Kidney (tissue), 14 donors: ENCODE data around the gene BCL6. TPM values are rescaled to one million over a fixed set of nuclear protein-coding genes. Genes with fewer than 3 reads are reported as not detected.

Experiments
- DNase-seq, 5 donors: peaks; one replicate each; pipeline ENCODE4 v3.0.0-alpha.2; 2013 to 2020
- FAIRE-seq: peaks from 2 replicates; lab custom pipeline; 2012; peaks lifted over from hg19 to GRCh38; lab: Jason Lieb, UNC
- H3K27ac ChIP-seq, 2 donors: one replicate each; pipeline ENCODE4 v1.7.0; 2013; ENCODE audit warnings: low read depth in 2 of 2, low read length in 2 of 2, inconsistent platforms in 1 of 2
- H3K27me3 ChIP-seq: one replicate; pipeline ENCODE4 v1.7.1; 2013; ENCODE audit warnings: low read length, inconsistent platforms; ENCODE audit not compliant: control insufficient read depth, insufficient read depth
- H3K36me3 ChIP-seq, 3 donors: one replicate each; pipeline versions ENCODE4 v1.7.0 to v1.7.1; 2013; ENCODE audit warnings: low read length in 3 of 3, control low read depth in 1 of 3, inconsistent platforms in 1 of 3; ENCODE audit not compliant: insufficient read depth in 3 of 3, control insufficient read depth in 2 of 3
- H3K4me1 ChIP-seq, 3 donors: one replicate each; pipeline versions ENCODE4 v1.7.0 to v1.7.1; 2013; ENCODE audit warnings: low read length in 3 of 3, inconsistent platforms in 1 of 3, low read depth in 1 of 3; ENCODE audit not compliant: control insufficient read depth in 2 of 3, insufficient read depth in 2 of 3
- H3K4me3 ChIP-seq, 3 donors: one replicate each; pipeline versions ENCODE4 v1.7.0 to v1.8.1; 2013; ENCODE audit warnings: low read length in 3 of 3, control low read depth in 1 of 3, inconsistent platforms in 1 of 3
- H3K9ac ChIP-seq, 3 donors: one replicate each; pipeline versions ENCODE4 v1.7.0 to v1.7.1; 2013; ENCODE audit warnings: low read length in 3 of 3, control low read depth in 1 of 3, inconsistent platforms in 1 of 3
- H3K9me3 ChIP-seq, 3 donors: one replicate each; pipeline versions ENCODE4 v1.7.0 to v1.7.1; 2013; ENCODE audit warnings: low read length in 3 of 3, control low read depth in 1 of 3, inconsistent platforms in 1 of 3; ENCODE audit not compliant: control insufficient read depth in 2 of 3, insufficient read depth in 1 of 3
- intact Hi-C: fragments of 100-400 bp; cut with DNase I; formaldehyde crosslinking; loops from one replicate; pipeline ENCODE4 v1.11.1; 2022
- polyA plus RNA-seq: library from polyadenylated mRNA; stranded (reverse); fragments of 350-450 nt; fragmentation: Illumina TruSeq; extraction: RNeasy Lipid Tissue Mini Kit (QIAGEN cat#74804); gene quantifications from one replicate; pipeline ENCODE4 v1.2.3, GENCODE V29; 2014; ENCODE audit warnings: low read depth, low replicate concordance; ENCODE audit not compliant: insufficient read depth
- total RNA-seq: library from RNA; stranded (reverse); fragmentation: NEBNext Ultra II Directional; extraction: Animal tissue kit (Norgen Biotek cat#: 25700); gene quantifications from one replicate; pipeline ENCODE4 v1.2.1, GENCODE V29; 2021
- TF ChIP-seq, protein P1 (sequence below): IDR thresholded peaks from 3 replicates; pipeline ENCODE4 v1.5.1; 2012; ENCODE audit warnings: mild to moderate bottlenecking, moderate library complexity, borderline replicate concordance; ENCODE audit not compliant: insufficient read depth; ENCODE audit errors: extremely low read depth
- donor health status: control.
- donor health status: control.
- donor health status: control.
- donor health status: control.
- donor health status: control.
- donor health status: DM: yes; HTN: yes; CAD: no.
- donor health status: Normal renal cell carcinoma (clear cell type).

The BCL6 gene
- total and polyA plus RNA-seq, 2 donors from 2014 or later: 7.3 to 110 TPM

DNA sequence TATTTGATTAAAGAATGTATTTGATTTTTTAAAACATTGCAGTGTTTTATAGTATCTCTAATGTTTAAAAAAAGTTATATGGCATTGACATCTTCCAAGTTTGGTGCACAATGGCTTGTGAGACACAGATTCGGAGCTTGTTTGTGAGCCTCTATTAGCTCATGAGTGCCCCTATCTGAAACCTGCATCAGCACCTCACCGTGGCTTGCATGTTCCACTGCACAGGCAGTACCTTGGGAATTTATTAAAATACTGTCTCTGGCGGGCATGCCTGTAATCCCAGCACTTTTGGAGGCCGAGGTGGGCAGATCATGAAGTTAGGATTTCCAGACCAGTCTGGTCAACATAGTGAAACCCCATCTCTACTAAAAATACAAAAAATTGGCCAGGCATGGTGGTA, 36.1 kb downstream of the BCL6 start:
- Histone ChIP-seq H3K9ac (no peak overlapping the region), H3K36me3 (no peaks in the 10 kb centered on the region), H3K4me1 (peaks cover 0 to 4% (median 0%) of the 10 kb centered on the region in 3 donors), H3K27me3 (no peaks in the 10 kb centered on the region), H3K4me3 (no peak overlapping the region), H3K9me3 (no peaks in the 10 kb centered on the region), H3K27ac (no peak overlapping the region)
- intact Hi-C loops: no loop called here
- no peak for DNase-seq
- TF ChIP-seq, protein P1, sequence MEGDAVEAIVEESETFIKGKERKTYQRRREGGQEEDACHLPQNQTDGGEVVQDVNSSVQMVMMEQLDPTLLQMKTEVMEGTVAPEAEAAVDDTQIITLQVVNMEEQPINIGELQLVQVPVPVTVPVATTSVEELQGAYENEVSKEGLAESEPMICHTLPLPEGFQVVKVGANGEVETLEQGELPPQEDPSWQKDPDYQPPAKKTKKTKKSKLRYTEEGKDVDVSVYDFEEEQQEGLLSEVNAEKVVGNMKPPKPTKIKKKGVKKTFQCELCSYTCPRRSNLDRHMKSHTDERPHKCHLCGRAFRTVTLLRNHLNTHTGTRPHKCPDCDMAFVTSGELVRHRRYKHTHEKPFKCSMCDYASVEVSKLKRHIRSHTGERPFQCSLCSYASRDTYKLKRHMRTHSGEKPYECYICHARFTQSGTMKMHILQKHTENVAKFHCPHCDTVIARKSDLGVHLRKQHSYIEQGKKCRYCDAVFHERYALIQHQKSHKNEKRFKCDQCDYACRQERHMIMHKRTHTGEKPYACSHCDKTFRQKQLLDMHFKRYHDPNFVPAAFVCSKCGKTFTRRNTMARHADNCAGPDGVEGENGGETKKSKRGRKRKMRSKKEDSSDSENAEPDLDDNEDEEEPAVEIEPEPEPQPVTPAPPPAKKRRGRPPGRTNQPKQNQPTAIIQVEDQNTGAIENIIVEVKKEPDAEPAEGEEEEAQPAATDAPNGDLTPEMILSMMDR: no peak
- no peak for FAIRE-seq

- peak; percentile 66 for FAIRE-seq
- H3K36me3 ChIP-seq: no peaks in the 10 kb centered on the region
- DNase-seq: no peak
- no peaks in the 10 kb centered on the region for H3K27me3 ChIP-seq
- H3K4me3 ChIP-seq: no peak overlapping the region
- H3K9ac ChIP-seq: no peak overlapping the region
- intact Hi-C loops: no loop called here
- no peak overlapping the region for H3K27ac ChIP-seq
- no peaks in the 10 kb centered on the region for H3K9me3 ChIP-seq
- TF ChIP-seq, protein P1: no peak
- H3K4me1 ChIP-seq: peaks cover 0 to 2% (median 0%) of the 10 kb centered on the region in 3 donors
These were observed 36.6 kb downstream of the BCL6 start for GRCh38 chr3:187708696-187709095.

GRCh38 chr3:187706971-187707370, 38.3 kb downstream of the BCL6 start:
- Histone ChIP-seq H3K9me3 (no peaks in the 10 kb centered on the region), H3K9ac (no peak overlapping the region), H3K27ac (no peak overlapping the region), H3K4me3 (no peak overlapping the region), H3K36me3 (no peaks in the 10 kb centered on the region), H3K27me3 (no peaks in the 10 kb centered on the region), H3K4me1 (no peaks in the 10 kb centered on the region)
- DNase-seq (no peak), FAIRE-seq (no peak)
- intact Hi-C loops: no loop called here
- TF ChIP-seq, protein P1: no peak

DNA sequence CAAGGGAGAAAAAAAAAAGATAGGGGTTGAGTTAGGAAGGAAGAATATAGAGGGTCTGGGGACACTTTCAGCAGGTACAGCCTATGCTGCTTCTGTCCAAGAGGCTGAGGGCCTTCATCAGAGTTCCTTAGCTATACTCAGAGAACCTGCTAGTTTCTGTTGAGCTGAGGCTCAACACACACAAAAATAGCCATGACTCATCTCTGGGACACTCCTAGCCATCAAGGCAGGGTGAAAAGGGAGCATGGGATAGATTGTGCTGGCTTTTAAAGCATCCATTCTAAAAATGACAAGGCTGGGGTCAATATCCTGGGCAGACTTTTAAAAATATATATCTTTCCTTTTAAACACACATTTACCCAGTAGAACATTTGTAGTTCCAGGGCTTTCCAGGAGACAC, 40.1 kb downstream of the BCL6 start:
- no peak for DNase-seq
- TF ChIP-seq, protein P1: no peak
- H3K27me3 ChIP-seq: no peaks in the 10 kb centered on the region
- H3K9me3 ChIP-seq: no peaks in the 10 kb centered on the region
- intact Hi-C loops: no loop called here
- H3K4me1 ChIP-seq: no peaks in the 10 kb centered on the region
- FAIRE-seq: no peak
- H3K36me3 ChIP-seq: no peaks in the 10 kb centered on the region
- no peak overlapping the region for H3K4me3 ChIP-seq
- H3K27ac ChIP-seq: no peak overlapping the region
- no peak overlapping the region for H3K9ac ChIP-seq
